ENCODE measurements around the gene XRN2.

- TF ChIP-seq SMC3 (conservative IDR thresholded peaks at IDR 0.05; ENCODE audit: poor library complexity), result no peak
- no peak for TF ChIP-seq CTCF (IDR thresholded peaks at IDR 0.05; ENCODE audit: poor library complexity, severe bottlenecking)
- no peak for TF ChIP-seq EZH2 (IDR thresholded peaks at IDR 0.05; ENCODE audit: borderline replicate concordance, insufficient read depth, low read length, poor library complexity, severe bottlenecking)
- no peak for TF ChIP-seq TAF1 (IDR thresholded peaks at IDR 0.05; ENCODE audit: low read depth)
- TF ChIP-seq REST (IDR thresholded peaks at IDR 0.05; ENCODE audit: borderline replicate concordance), result no peak
Observed at GRCh38 chr20:21257192-21257591, 45.9 kb upstream of the XRN2 start.

Data from neural cell (in vitro differentiated cells).